OCI-LY1 (cell line): ENCODE results near the gene GPRIN3.

ENCODE experiments used
- H2AFZ ChIP-seq: fragments of 200-600 bp; sonication (generic), shearing (Covaris generic); 2 replicates; pipeline ENCODE4 v1.6.0; 2014; ENCODE audit warnings: antibody characterized with exemption, mild to moderate bottlenecking, low read length
- H3F3A ChIP-seq: fragments of 200-600 bp; sonication (generic), shearing (Covaris generic); 2 replicates; pipeline ENCODE4 v1.6.0; 2014; ENCODE audit warnings: mild to moderate bottlenecking, antibody characterized with exemption, low read length, moderate library complexity; ENCODE audit not compliant: insufficient read depth
- H3K27ac ChIP-seq: fragments of 200-600 bp; sonication (generic); 2 replicates; pipeline ENCODE4 v1.5.1; 2014; ENCODE audit warnings: low read length, mixed run types, mild to moderate bottlenecking, low read depth; ENCODE audit not compliant: poor library complexity, severe bottlenecking
- H3K27me3 ChIP-seq: fragments of 200-600 bp; sonication (generic); 2 replicates; pipeline ENCODE4 v1.6.0; 2014; ENCODE audit warnings: antibody characterized with exemption, mild to moderate bottlenecking, low read length, moderate library complexity; ENCODE audit not compliant: insufficient read depth
- H3K36me3 ChIP-seq: fragments of 200-600 bp; sonication (generic); 2 replicates; pipeline ENCODE4 v1.6.1; 2014; ENCODE audit warnings: mild to moderate bottlenecking, antibody characterized with exemption, low read length, moderate library complexity, mixed read lengths; ENCODE audit not compliant: insufficient read depth
- H3K4me1 ChIP-seq: fragments of 200-600 bp; sonication (generic); 2 replicates; pipeline ENCODE4 v1.5.1; 2014; ENCODE audit warnings: mild to moderate bottlenecking, low read length, moderate library complexity; ENCODE audit not compliant: insufficient read depth, severe bottlenecking
- H3K4me2 ChIP-seq: fragments of 200-600 bp; sonication (generic), shearing (Covaris generic); 2 replicates; pipeline ENCODE4 v1.6.1; 2014; ENCODE audit warnings: low read length
- H3K4me3 ChIP-seq: fragments of 200-600 bp; sonication (generic); 2 replicates; pipeline ENCODE4 v1.5.1; 2014; ENCODE audit warnings: low read length, low read depth, mild to moderate bottlenecking, mixed read lengths; ENCODE audit not compliant: poor library complexity, severe bottlenecking
- H3K79me2 ChIP-seq: fragments of 200-600 bp; shearing (Covaris generic); 2 replicates; pipeline ENCODE4 v1.6.1; 2016; ENCODE audit warnings: mixed run types, low read length, mixed read lengths; ENCODE audit not compliant: insufficient read depth
- H3K9ac ChIP-seq: fragments of 200-600 bp; sonication (generic), shearing (Covaris generic); 2 replicates; pipeline ENCODE4 v1.6.1; 2014; ENCODE audit warnings: mild to moderate bottlenecking, low read length, mixed read lengths
- H3K9me2 ChIP-seq: fragments of 200-600 bp; sonication (generic), shearing (Covaris generic); 2 replicates; pipeline ENCODE4 v1.6.1; 2014; ENCODE audit warnings: low read depth, mild to moderate bottlenecking, low read length, mixed read lengths
- H3K9me3 ChIP-seq: fragments of 200-600 bp; shearing (Covaris generic); 2 replicates; pipeline ENCODE4 v1.6.1; 2014; ENCODE audit warnings: low read length, mixed read lengths
- H4K20me1 ChIP-seq: fragments of 200-600 bp; sonication (generic), shearing (Covaris generic); 2 replicates; pipeline ENCODE4 v1.6.0; 2016; ENCODE audit warnings: mild to moderate bottlenecking, low read length; ENCODE audit not compliant: insufficient read depth
- EZH2 ChIP-seq: fragments of 200-600 bp; sonication (generic), shearing (Covaris generic); IDR thresholded peaks from 2 replicates; pipeline ENCODE4 v1.8.0; 2017; ENCODE audit warnings: borderline replicate concordance, mixed run types, mild to moderate bottlenecking, antibody characterized with exemption, low read length, moderate library complexity, mixed read lengths
- TF ChIP-seq, protein P1 (sequence below): fragments of 200-600 bp; sonication (generic), shearing (Covaris generic); IDR thresholded peaks from 2 replicates; pipeline ENCODE4 v1.5.1; 2017; ENCODE audit warnings: mild to moderate bottlenecking, antibody characterized with exemption, low read length, moderate library complexity, mixed read lengths

GPRIN3 gene

DNA sequence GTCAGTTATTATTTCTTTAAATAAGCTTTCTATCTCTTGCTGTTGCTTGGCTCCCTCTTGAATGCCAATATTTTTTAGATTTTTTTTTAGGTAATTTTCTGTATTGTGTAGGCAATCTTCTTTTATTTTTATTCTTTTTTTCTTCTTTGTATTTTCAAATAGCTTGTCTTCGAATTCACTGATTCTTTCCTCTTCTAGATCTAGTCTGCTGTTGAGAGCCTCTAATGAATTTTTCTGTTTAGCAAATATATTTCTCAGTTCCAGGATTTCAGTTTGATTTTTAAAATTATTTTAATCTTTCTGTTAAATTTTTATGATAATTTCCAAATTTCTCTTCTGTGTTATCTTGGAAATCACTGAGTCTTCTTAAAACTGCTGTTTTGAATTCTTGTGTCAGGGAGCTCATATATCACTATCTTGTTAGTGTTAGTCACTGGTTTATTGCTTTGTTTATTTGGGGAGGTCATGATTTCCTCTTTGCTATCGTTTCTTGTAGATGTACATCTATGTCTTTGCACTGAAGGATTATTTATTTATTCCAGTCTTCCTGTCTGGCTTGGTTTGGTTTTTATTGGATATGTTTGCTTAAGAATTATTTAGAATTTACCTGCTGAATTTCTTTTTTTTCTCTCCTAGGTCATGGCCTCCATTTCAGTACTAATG lies 39.9 kb upstream of the GPRIN3 start:
- no peak overlapping the region for H3K27ac ChIP-seq
- no peaks in the 10 kb centered on the region for H3K36me3 ChIP-seq
- no peak overlapping the region for H3K4me3 ChIP-seq
- no peak overlapping the region for H2AFZ ChIP-seq
- no peaks in the 10 kb centered on the region for H3K79me2 ChIP-seq
- no peaks in the 10 kb centered on the region for H3K4me1 ChIP-seq
- no peaks in the 10 kb centered on the region for H4K20me1 ChIP-seq
- H3K27me3 ChIP-seq: no peaks in the 10 kb centered on the region
- no peaks in the 10 kb centered on the region for H3K9me2 ChIP-seq
- TF ChIP-seq, protein P1, sequence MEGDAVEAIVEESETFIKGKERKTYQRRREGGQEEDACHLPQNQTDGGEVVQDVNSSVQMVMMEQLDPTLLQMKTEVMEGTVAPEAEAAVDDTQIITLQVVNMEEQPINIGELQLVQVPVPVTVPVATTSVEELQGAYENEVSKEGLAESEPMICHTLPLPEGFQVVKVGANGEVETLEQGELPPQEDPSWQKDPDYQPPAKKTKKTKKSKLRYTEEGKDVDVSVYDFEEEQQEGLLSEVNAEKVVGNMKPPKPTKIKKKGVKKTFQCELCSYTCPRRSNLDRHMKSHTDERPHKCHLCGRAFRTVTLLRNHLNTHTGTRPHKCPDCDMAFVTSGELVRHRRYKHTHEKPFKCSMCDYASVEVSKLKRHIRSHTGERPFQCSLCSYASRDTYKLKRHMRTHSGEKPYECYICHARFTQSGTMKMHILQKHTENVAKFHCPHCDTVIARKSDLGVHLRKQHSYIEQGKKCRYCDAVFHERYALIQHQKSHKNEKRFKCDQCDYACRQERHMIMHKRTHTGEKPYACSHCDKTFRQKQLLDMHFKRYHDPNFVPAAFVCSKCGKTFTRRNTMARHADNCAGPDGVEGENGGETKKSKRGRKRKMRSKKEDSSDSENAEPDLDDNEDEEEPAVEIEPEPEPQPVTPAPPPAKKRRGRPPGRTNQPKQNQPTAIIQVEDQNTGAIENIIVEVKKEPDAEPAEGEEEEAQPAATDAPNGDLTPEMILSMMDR: no peak
- no peak overlapping the region for H3K4me2 ChIP-seq
- no peak overlapping the region for H3K9ac ChIP-seq
- no peaks in the 10 kb centered on the region for H3F3A ChIP-seq
- H3K9me3 ChIP-seq: no peaks in the 10 kb centered on the region

GRCh38 chr4:89344571-89344970 lies 37.0 kb upstream of the GPRIN3 start:
- H3K4me1 ChIP-seq: no peaks in the 10 kb centered on the region
- H3F3A ChIP-seq: no peaks in the 10 kb centered on the region
- no peak overlapping the region for H3K27ac ChIP-seq
- H3K9me3 ChIP-seq: no peaks in the 10 kb centered on the region
- TF ChIP-seq EZH2: no peak
- TF ChIP-seq, protein P1: no peak
- no peaks in the 10 kb centered on the region for H3K36me3 ChIP-seq
- H3K4me3 ChIP-seq: no peak overlapping the region
- H3K27me3 ChIP-seq: no peaks in the 10 kb centered on the region
- H3K9ac ChIP-seq: no peak overlapping the region
- H4K20me1 ChIP-seq: no peaks in the 10 kb centered on the region
- H3K9me2 ChIP-seq: no peaks in the 10 kb centered on the region
- H3K79me2 ChIP-seq: no peaks in the 10 kb centered on the region
- no peak overlapping the region for H3K4me2 ChIP-seq
- no peak overlapping the region for H2AFZ ChIP-seq

GRCh38 chr4:89338206-89338605 lies 30.6 kb upstream of the GPRIN3 start:
- TF ChIP-seq, protein P1: no peak
- no peak for TF ChIP-seq EZH2
- H3K4me3 ChIP-seq: no peak overlapping the region
- H3K79me2 ChIP-seq: no peaks in the 10 kb centered on the region

More at GRCh38 chr4:89338206-89338605, 30.6 kb upstream of the GPRIN3 start:
- no peaks in the 10 kb centered on the region for H4K20me1 ChIP-seq
- H3K4me1 ChIP-seq: no peaks in the 10 kb centered on the region
- no peak overlapping the region for H2AFZ ChIP-seq
- no peaks in the 10 kb centered on the region for H3K9me3 ChIP-seq
- H3F3A ChIP-seq: no peaks in the 10 kb centered on the region
- H3K4me2 ChIP-seq: no peak overlapping the region
- no peaks in the 10 kb centered on the region for H3K9me2 ChIP-seq
- no peak overlapping the region for H3K9ac ChIP-seq
- H3K36me3 ChIP-seq: no peaks in the 10 kb centered on the region
- H3K27ac ChIP-seq: no peak overlapping the region
- no peaks in the 10 kb centered on the region for H3K27me3 ChIP-seq
